ENCODE results near the gene GTF3C1.

Gene GTF3C1

GRCh38 chr16:27561216-27561615, 11.5 kb upstream of the GTF3C1 start:
- no peak for DNase-seq (ENCODE audit: low read depth in 2 of 2)

- no peak for DNase-seq (ENCODE audit: low read depth in 2 of 2)
These were observed 9.2 kb upstream of the GTF3C1 start for GRCh38 chr16:27558932-27559331.

- no peak for DNase-seq (ENCODE audit: low read depth in 2 of 2)
These were observed 8.7 kb upstream of the GTF3C1 start for GRCh38 chr16:27558434-27558833.

GRCh38 chr16:27556471-27556870, 6.8 kb upstream of the GTF3C1 start:
- DNase-seq (ENCODE audit: low read depth in 2 of 2), result no peak

GRCh38 chr16:27551036-27551435, 1.3 kb upstream of the GTF3C1 start:
- DNase-seq (ENCODE audit: low read depth in 2 of 2), result no peak

- DNase-seq (ENCODE audit: low read depth in 2 of 2), result no peak
These were observed 838 bp upstream of the GTF3C1 start for GRCh38 chr16:27550582-27550920.

GRCh38 chr16:27549464-27549745, 308 bp downstream of the GTF3C1 start:
- DNase-seq (ENCODE audit: low read depth in 2 of 2), result no peak

- DNase-seq (ENCODE audit: low read depth in 2 of 2), result no peak
These were observed 1.9 kb downstream of the GTF3C1 start for GRCh38 chr16:27547851-27548250.

- DNase-seq (ENCODE audit: low read depth in 2 of 2), result no peak
These were observed 2.6 kb downstream of the GTF3C1 start for GRCh38 chr16:27547134-27547533.

GRCh38 chr16:27544671-27545070, 5.0 kb downstream of the GTF3C1 start:
- DNase-seq (ENCODE audit: low read depth in 2 of 2), result no peak

- DNase-seq (ENCODE audit: low read depth in 2 of 2), result no peak
These were observed 5.9 kb downstream of the GTF3C1 start for GRCh38 chr16:27543801-27544200.

GRCh38 chr16:27539636-27540035, 10.1 kb downstream of the GTF3C1 start:
- DNase-seq (ENCODE audit: low read depth in 2 of 2), result no peak

GRCh38 chr16:27539120-27539519, 10.6 kb downstream of the GTF3C1 start:
- DNase-seq (ENCODE audit: low read depth in 2 of 2), result no peak

GRCh38 chr16:27538528-27538927, 11.2 kb downstream of the GTF3C1 start:
- DNase-seq (ENCODE audit: low read depth in 2 of 2), result no peak

- no peak for DNase-seq (ENCODE audit: low read depth in 2 of 2)
These were observed 15.5 kb downstream of the GTF3C1 start for GRCh38 chr16:27534256-27534655.

- DNase-seq (ENCODE audit: low read depth in 2 of 2), result no peak
These were observed 17.6 kb downstream of the GTF3C1 start for GRCh38 chr16:27531826-27532800.

- no peak for DNase-seq (ENCODE audit: low read depth in 2 of 2)
These were observed 18.5 kb downstream of the GTF3C1 start for GRCh38 chr16:27531186-27531585.

GRCh38 chr16:27529962-27530361, 19.8 kb downstream of the GTF3C1 start:
- no peak for DNase-seq (ENCODE audit: low read depth in 2 of 2)

GRCh38 chr16:27528294-27528693, 21.4 kb downstream of the GTF3C1 start:
- DNase-seq (ENCODE audit: low read depth in 2 of 2), result no peak

GRCh38 chr16:27526180-27526579, 23.5 kb downstream of the GTF3C1 start:
- DNase-seq (ENCODE audit: low read depth in 2 of 2), result no peak

GRCh38 chr16:27522173-27522707, 27.5 kb downstream of the GTF3C1 start:
- DNase-seq (ENCODE audit: low read depth in 2 of 2), result no peak

GRCh38 chr16:27520982-27521673, 28.6 kb downstream of the GTF3C1 start:
- no peak for DNase-seq (ENCODE audit: low read depth in 2 of 2)

GRCh38 chr16:27518226-27518625, 31.5 kb downstream of the GTF3C1 start:
- no peak for DNase-seq (ENCODE audit: low read depth in 2 of 2)

Data from activated CD4-positive, alpha-beta T cell treated with anti-CD3 and anti-CD28 coated beads for 24 hours (primary cell).